A673 (cell line): ENCODE measurements around the gene MRPL44.

Experiments
- EZH2 ChIP-seq: fragments of 200-600 bp; sonication (generic); IDR thresholded peaks from 2 replicates; pipeline ENCODE4 v1.6.1; 2017; ENCODE audit warnings: borderline replicate concordance, low read depth, mild to moderate bottlenecking, mixed read lengths, antibody characterized with exemption, low read length; ENCODE audit not compliant: poor library complexity, severe bottlenecking
- TF ChIP-seq, protein P1 (sequence below): fragments of 300-800, 200-600 bp; sonication (generic); conservative IDR thresholded peaks from 2 replicates; pipeline ENCODE4 v1.5.1; 2017; ENCODE audit warnings: low read depth, mild to moderate bottlenecking, antibody characterized with exemption, low read length, moderate library complexity, mixed read lengths

DNA sequence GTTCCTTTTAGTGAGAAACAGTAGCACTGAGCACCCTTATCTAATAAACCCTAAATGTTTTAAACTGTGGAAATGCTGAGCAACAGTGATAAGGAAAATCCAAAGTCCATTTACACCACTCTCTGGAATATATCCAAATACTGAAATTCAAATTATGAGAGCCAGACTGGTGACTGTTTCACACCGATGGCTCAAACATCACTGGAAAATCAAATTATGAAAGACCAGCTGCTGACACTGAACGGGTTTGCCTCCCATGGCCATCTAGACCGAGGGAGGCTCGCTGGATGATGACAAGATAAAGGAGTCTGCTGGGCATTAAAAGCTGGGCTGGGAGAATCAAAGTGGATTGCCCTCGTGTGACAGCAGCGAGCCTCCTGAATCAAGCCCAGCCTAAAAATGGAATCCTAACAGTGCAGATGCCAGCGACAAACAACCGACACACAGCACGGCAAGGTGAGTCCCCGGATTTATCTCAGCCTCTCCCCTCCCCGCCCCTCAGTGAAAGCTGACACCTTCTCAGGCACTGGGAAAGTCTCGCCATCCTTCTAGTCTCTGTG lies 51.5 kb downstream of the MRPL44 start:
- TF ChIP-seq EZH2: no peak
- TF ChIP-seq, protein P1, sequence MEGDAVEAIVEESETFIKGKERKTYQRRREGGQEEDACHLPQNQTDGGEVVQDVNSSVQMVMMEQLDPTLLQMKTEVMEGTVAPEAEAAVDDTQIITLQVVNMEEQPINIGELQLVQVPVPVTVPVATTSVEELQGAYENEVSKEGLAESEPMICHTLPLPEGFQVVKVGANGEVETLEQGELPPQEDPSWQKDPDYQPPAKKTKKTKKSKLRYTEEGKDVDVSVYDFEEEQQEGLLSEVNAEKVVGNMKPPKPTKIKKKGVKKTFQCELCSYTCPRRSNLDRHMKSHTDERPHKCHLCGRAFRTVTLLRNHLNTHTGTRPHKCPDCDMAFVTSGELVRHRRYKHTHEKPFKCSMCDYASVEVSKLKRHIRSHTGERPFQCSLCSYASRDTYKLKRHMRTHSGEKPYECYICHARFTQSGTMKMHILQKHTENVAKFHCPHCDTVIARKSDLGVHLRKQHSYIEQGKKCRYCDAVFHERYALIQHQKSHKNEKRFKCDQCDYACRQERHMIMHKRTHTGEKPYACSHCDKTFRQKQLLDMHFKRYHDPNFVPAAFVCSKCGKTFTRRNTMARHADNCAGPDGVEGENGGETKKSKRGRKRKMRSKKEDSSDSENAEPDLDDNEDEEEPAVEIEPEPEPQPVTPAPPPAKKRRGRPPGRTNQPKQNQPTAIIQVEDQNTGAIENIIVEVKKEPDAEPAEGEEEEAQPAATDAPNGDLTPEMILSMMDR: no peak
